Keratinocyte (primary cell): ENCODE results near the gene NGFR.

Source experiments
- CTCF ChIP-seq, 3 experiments: IDR thresholded peaks in 1 of 3; conservative IDR thresholded peaks in 1 of 3; optimal IDR thresholded peaks in 1 of 3; 2 replicates in 2 of 3; 3 replicates in 1 of 3; pipeline versions ENCODE3 to v1.5.1; 2011; ENCODE audit warnings: low read length in 3 of 3, mild to moderate bottlenecking in 3 of 3, moderate library complexity in 2 of 3, control low read depth in 1 of 3, inconsistent platforms in 1 of 3; ENCODE audit not compliant: insufficient read depth in 2 of 3; ENCODE audit errors: extremely low read depth in 1 of 3
- EZH2 ChIP-seq: IDR thresholded peaks from one replicate; pipeline ENCODE4 v1.6.1; 2012; ENCODE audit warnings: inconsistent platforms, mild to moderate bottlenecking, low read length, moderate library complexity

GRCh38 chr17:49495842-49496182 lies 719 bp downstream of the NGFR start:
- TF ChIP-seq CTCF (optimal IDR thresholded peaks at IDR 0.05 in 1 of 3, IDR thresholded peaks at IDR 0.05 in 1 of 3, conservative IDR thresholded peaks at IDR 0.05 in 1 of 3; ENCODE audit: extremely low read depth in 1 of 3, insufficient read depth in 2 of 3, low read length in 3 of 3) (no peak), EZH2 (no peak)
